Aorta (tissue), 5 donors: Measurements from ENCODE around the gene LRRC10. TPM values are rescaled to one million over a fixed set of nuclear protein-coding genes. Genes with fewer than 3 reads are reported as not detected.

Experiments used
- ATAC-seq: fragments of 200-7000 bp; cut with Tn5 transposase; one replicate; pipeline ENCODE4 v1.9.1; 2022; ENCODE audit warnings: moderate library complexity; ENCODE audit not compliant: low FRiP score
- DNase-seq, 2 donors: peaks; one replicate each; pipeline ENCODE4 v3.0.0-alpha.2; 2020
- H3K27ac ChIP-seq, 2 donors: one replicate each; pipeline ENCODE4 v1.5.1; 2013; ENCODE audit warnings: low read length in 2 of 2, mild to moderate bottlenecking in 2 of 2, moderate library complexity in 2 of 2, control low read depth in 1 of 2, inconsistent platforms in 1 of 2, low read depth in 1 of 2
- H3K27me3 ChIP-seq, 2 donors: one replicate each; pipeline ENCODE4 v1.6.1; 2013; ENCODE audit warnings: control low read depth in 1 of 2, low read length in 1 of 2, mild to moderate bottlenecking in 1 of 2, moderate library complexity in 1 of 2; ENCODE audit not compliant: insufficient read depth in 2 of 2, control insufficient read depth in 1 of 2
- H3K36me3 ChIP-seq, 2 donors: one replicate each; pipeline ENCODE4 v1.6.1; 2013; ENCODE audit warnings: control low read depth in 1 of 2, low read length in 1 of 2, mild to moderate bottlenecking in 1 of 2; ENCODE audit not compliant: insufficient read depth in 2 of 2, control insufficient read depth in 1 of 2
- H3K4me1 ChIP-seq, 2 donors: one replicate each; pipeline ENCODE4 v1.6.1; 2013; ENCODE audit warnings: low read length in 2 of 2, control low read depth in 1 of 2, mild to moderate bottlenecking in 1 of 2, moderate library complexity in 1 of 2; ENCODE audit not compliant: insufficient read depth in 2 of 2, control insufficient read depth in 1 of 2
- H3K4me3 ChIP-seq, 2 donors: one replicate each; pipeline ENCODE4 v1.5.1; 2013; ENCODE audit warnings: low read length in 2 of 2, control low read depth in 1 of 2, mild to moderate bottlenecking in 1 of 2
- H3K9me3 ChIP-seq: one replicate; pipeline ENCODE4 v1.6.1; 2013; ENCODE audit warnings: mild to moderate bottlenecking, low read length; ENCODE audit not compliant: control insufficient read depth
- WGBS, 2 donors: extraction: QIAGEN DNeasy Blood & Tissue Kit; methylation state at CpG; one replicate each; pipeline ENCODE4 v1.1.7; 2013; 5-methylcytosine and 5-hydroxymethylcytosine counted together
- intact Hi-C, 2 donors: fragments of 100-400 bp; cut with DNase I; formaldehyde crosslinking; loops; one replicate each; pipeline versions ENCODE4 v1.14.2 to v1.15.0; 2022
- microRNA-seq, 2 donors: library from miRNA; unstranded; fragments of <30 nt; microRNA quantifications; one replicate each; pipeline ENCODE4 v1.2.0, GENCODE V29; 2020
- polyA plus RNA-seq, 2 donors: library from polyadenylated mRNA; stranded (reverse); fragments of 200-250 nt; gene quantifications; one replicate each; pipeline ENCODE4 v1.2.3, GENCODE V29; 2013
- total RNA-seq, 2 donors: library from RNA; stranded (reverse); fragmentation: NEBNext Ultra II Directional; extraction: Animal tissue kit (Norgen Biotek cat#: 25700); gene quantifications; one replicate each; pipeline ENCODE4 v1.2.1, GENCODE V29; 2021
- donor health status: healthy with polysubstance abuse.
- donor health status: Bipolar disorder and iron deficiency.
- donor health status: DM: no; HTN: no; CAD: no.
- donor health status: DM: no; HTN: no; CAD: no.
- donor health status: DM: yes; HTN: yes; CAD: no.

The LRRC10 gene
- total and polyA plus RNA-seq, 4 donors = 0.25 TPM; not detected in 3

- ATAC-seq = no peak
- H3K9me3 ChIP-seq = no peaks in the 10 kb centered on the region
- H3K36me3 ChIP-seq = peaks cover 3% of the 10 kb centered on the region in 2 donors
- WGBS, 2 donors = 91 to 93% methylated on average over 10 of the region's 10 CpGs
- no peaks in the 10 kb centered on the region for H3K4me1 ChIP-seq
- H3K27me3 ChIP-seq = no peaks in the 10 kb centered on the region
- intact Hi-C loops = loop anchor here (2.0 to 10.0 kb wide), 4 partner anchors 98 to 183 kb away; partner anchors contain the start of gene FRS2 (in 1 of the 2)
- H3K4me3 ChIP-seq = no peak overlapping the region
- no peak overlapping the region for H3K27ac ChIP-seq
- DNase-seq = no peak
Measured at GRCh38 chr12:69570000-69570516, 40.6 kb downstream of the LRRC10 start.

- H3K27me3 ChIP-seq = no peaks in the 10 kb centered on the region
- no peak overlapping the region for H3K27ac ChIP-seq
- H3K36me3 ChIP-seq = peaks cover 2 to 3% of the 10 kb centered on the region in 2 donors
- 56 to 73% methylated on average over 4 of the region's 4 CpGs for WGBS, 2 donors
- no peak overlapping the region for H3K4me3 ChIP-seq
- intact Hi-C loops = no loop called here
- no peak for ATAC-seq
- no peak for DNase-seq
- no peaks in the 10 kb centered on the region for H3K4me1 ChIP-seq
- H3K9me3 ChIP-seq = no peaks in the 10 kb centered on the region
Measured at GRCh38 chr12:69569236-69569635, 41.5 kb downstream of the LRRC10 start.

- intact Hi-C loops = no loop called here
- WGBS, 2 donors = 82 to 87% methylated on average over 3 of the region's 3 CpGs
- no peak for ATAC-seq
Measured at GRCh38 chr12:69566603-69567002, 44.1 kb downstream of the LRRC10 start.

GRCh38 chr12:69563166-69563762 lies 47.4 kb downstream of the LRRC10 start:
- Histone ChIP-seq H3K27me3 (no peaks in the 10 kb centered on the region), H3K9me3 (no peaks in the 10 kb centered on the region), H3K36me3 (no peaks in the 10 kb centered on the region), H3K4me1 (no peaks in the 10 kb centered on the region), H3K4me3 (no peak overlapping the region), H3K27ac (no peak overlapping the region)
- intact Hi-C loops = no loop called here
- ATAC-seq (no peak), DNase-seq (no peak)
- 93 to 96% methylated on average over 2 of the region's 2 CpGs for WGBS, 2 donors

More at GRCh38 chr12:69566603-69567002, 44.1 kb downstream of the LRRC10 start:
- Histone ChIP-seq H3K27me3 (no peaks in the 10 kb centered on the region), H3K36me3 (no peaks in the 10 kb centered on the region), H3K4me1 (no peaks in the 10 kb centered on the region), H3K27ac (no peak overlapping the region), H3K4me3 (no peak overlapping the region), H3K9me3 (no peaks in the 10 kb centered on the region)
- no peak for DNase-seq

Small RNA genes within 50 kb of the gene (microRNA-seq; reads per million reads assigned to microRNA genes)
- gene MIR3913-1 (0 reads per million in 2 donors), gene MIR3913-2 (0 reads per million in 2 donors)

Other genes with a start within 250 kb of the LRRC10 start
- gene FRS2, start 140.5 kb downstream of the LRRC10 start, total RNA-seq = 10 to 100 TPM; 38.3 to 44.5 TPM
- 10 to 100 TPM in 1 of 2 donors, 1 to 10 TPM in 1; 5.0 to 10.2 TPM for gene FRS2, start 140.5 kb downstream of the LRRC10 start, polyA plus RNA-seq
- 100 to 1,000 TPM in 1 of 2 donors, 10 to 100 TPM in 1; 84.3 to 130 TPM for gene CCT2, start 25.4 kb downstream of the LRRC10 start, total RNA-seq
- 10 to 100 TPM; 59.0 to 80.8 TPM for gene CCT2, start 25.4 kb downstream of the LRRC10 start, polyA plus RNA-seq
- not detected for gene BEST3, start 88.4 kb upstream of the LRRC10 start, total RNA-seq
- not detected for gene BEST3, start 88.4 kb upstream of the LRRC10 start, polyA plus RNA-seq
- gene RAB3IP, start 128.0 kb upstream of the LRRC10 start, total RNA-seq = 10 to 100 TPM; 11.1 to 18.4 TPM
- gene RAB3IP, start 128.0 kb upstream of the LRRC10 start, polyA plus RNA-seq = 10 to 100 TPM in 1 of 2 donors, 1 to 10 TPM in 1; 5.9 to 17.7 TPM
- under 1 TPM; 0.36 to 0.55 TPM for gene MYRFL, start 214.3 kb upstream of the LRRC10 start, total RNA-seq
- gene MYRFL, start 214.3 kb upstream of the LRRC10 start, polyA plus RNA-seq = 1 to 10 TPM in 1 of 2 donors, under 1 TPM in 1; 0.61 to 3.1 TPM